Esophagus mucosa (tissue), 1 donor: ENCODE results near the gene IPMK. TPM values are rescaled to one million over a fixed set of nuclear protein-coding genes. Genes with fewer than 3 reads are reported as not detected.

ENCODE experiments used
- ATAC-seq: fragments of 200-7000 bp; cut with Tn5 transposase; one replicate; pipeline ENCODE4 v1.9.1; 2020
- total RNA-seq: library from RNA; stranded (reverse); gene quantifications from one replicate; pipeline ENCODE4 v1.2.4, GENCODE V29; 2023
- donor health status: DM: yes; HTN: yes; CAD: no.

IPMK gene
- total RNA-seq, 1 donor from 2014 or later, result 5.9 TPM

DNA sequence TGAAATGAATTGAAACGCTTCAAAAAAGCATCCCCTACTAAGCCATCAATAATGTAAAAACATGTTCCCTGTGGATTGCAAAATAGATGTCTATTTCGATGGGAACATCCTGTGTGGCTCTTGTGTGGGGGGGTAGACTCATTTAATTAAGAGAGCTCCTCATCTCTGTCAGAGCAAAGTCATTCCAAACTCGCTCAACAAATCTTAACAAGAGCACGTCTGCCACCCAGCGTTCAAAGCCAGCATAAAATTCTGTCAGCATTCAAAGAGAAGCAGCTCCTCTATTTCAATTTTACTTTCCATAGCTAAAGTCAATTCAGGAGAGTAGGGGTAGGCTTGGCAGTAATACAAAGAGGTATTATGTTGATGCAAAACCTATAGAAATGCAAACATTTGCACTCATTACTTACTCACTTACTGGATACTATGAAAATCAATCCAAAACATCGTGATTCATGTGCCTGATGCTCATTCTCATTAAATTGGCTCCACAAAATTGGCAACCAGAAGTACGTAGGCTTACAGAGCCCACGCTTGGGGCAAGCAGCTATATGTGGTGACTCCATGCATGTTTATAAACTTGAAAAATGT lies 114.9 kb downstream of the IPMK start:
- ATAC-seq, result no peak

DNA sequence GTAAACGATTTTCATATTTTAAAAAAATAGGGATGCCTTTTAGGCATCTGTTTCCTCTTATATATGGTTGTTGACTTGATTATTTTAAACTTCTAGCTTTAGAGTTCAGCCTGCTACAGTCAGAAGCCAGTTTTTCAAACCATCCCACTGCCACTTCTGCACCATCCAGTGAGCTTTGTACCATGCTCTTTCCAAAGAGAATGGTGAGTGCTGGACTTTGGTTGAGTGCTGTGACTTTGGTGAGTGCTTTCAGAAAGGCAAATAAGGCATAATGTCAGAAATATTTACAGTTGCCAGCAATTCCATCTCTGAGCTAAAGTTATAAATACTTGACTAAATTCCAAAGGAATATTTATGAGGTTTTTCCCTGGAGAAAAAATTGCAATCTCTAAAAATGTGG lies 117.4 kb downstream of the IPMK start:
- ATAC-seq, result no peak

DNA sequence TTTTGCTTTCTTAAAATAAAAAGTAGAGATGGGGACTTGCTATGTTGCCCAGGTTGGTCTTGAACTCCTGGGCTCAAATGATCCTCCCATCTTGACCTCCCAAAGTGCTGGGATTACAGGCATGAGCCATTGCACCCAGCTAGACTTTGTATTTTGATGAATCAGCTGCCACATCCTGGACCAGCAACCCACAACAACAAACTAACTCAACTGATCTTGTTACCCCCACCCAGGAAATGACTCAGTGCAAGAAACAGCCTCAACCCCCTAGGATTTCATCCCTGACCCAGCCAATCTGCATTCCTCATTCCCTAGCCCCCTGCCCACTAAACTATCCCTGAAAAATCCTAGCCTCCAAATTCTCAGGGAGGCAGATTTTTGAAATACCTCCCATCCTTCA lies 123.8 kb downstream of the IPMK start:
- no peak for ATAC-seq

Other genes with a start within 250 kb of the IPMK start
- gene CISD1, start 1.3 kb upstream of the IPMK start, total RNA-seq, result 32.8 TPM
- gene UBE2D1, start 67.1 kb upstream of the IPMK start, total RNA-seq, result 10.6 TPM
- gene TFAM, start 117.5 kb upstream of the IPMK start, total RNA-seq, result 19.9 TPM
- gene BICC1, start 245.0 kb upstream of the IPMK start, total RNA-seq, result 0.32 TPM